ENCODE data around the gene SNTG2. TPM values are rescaled to one million over a fixed set of nuclear protein-coding genes. Genes with fewer than 3 reads are reported as not detected.

SNTG2 gene
- total RNA-seq, 1 donor from 2014 or later = 0.47 TPM

- peaks cover 2% of the 10 kb centered on the region for H3K36me3 Mint-ChIP-seq (ENCODE audit: low read depth)
- no peak overlapping the region for H3K4me3 Mint-ChIP-seq
- no peak for DNase-seq (ENCODE audit: low read depth, low spot score)
Observed at GRCh38 chr2:942775-943460, 7.7 kb upstream of the SNTG2 start.

GRCh38 chr2:943461-943797 lies 7.2 kb upstream of the SNTG2 start:
- Mint-ChIP-seq H3K27me3 (ENCODE audit: low read depth) (peaks cover 34% of the 10 kb centered on the region), H3K27ac (ENCODE audit: unreplicated experiment) (no peak overlapping the region), H3K9me3 (peaks cover 7% of the 10 kb centered on the region), H3K36me3 (ENCODE audit: low read depth) (peaks cover 2% of the 10 kb centered on the region), H3K4me1 (no peaks in the 10 kb centered on the region), H3K4me3 (no peak overlapping the region)
- no peak for DNase-seq (ENCODE audit: low read depth, low spot score)
- TF ChIP-seq CTCF (conservative IDR thresholded peaks at IDR 0.05) = no peak

More at GRCh38 chr2:942775-943460, 7.7 kb upstream of the SNTG2 start:
- Mint-ChIP-seq H3K27ac (ENCODE audit: unreplicated experiment) (no peak overlapping the region), H3K9me3 (peaks cover 7% of the 10 kb centered on the region), H3K4me1 (no peaks in the 10 kb centered on the region), H3K27me3 (ENCODE audit: low read depth) (peaks cover 29% of the 10 kb centered on the region)
- no peak for TF ChIP-seq CTCF (conservative IDR thresholded peaks at IDR 0.05)

- Mint-ChIP-seq H3K9me3 (peaks cover 7% of the 10 kb centered on the region), H3K27ac (ENCODE audit: unreplicated experiment) (no peak overlapping the region), H3K36me3 (ENCODE audit: low read depth) (peaks cover 2% of the 10 kb centered on the region), H3K4me3 (no peak overlapping the region), H3K4me1 (no peaks in the 10 kb centered on the region), H3K27me3 (ENCODE audit: low read depth) (peaks cover 38% of the 10 kb centered on the region)
- DNase-seq (ENCODE audit: low read depth, low spot score) = no peak
- no peak for TF ChIP-seq CTCF (conservative IDR thresholded peaks at IDR 0.05)
Observed at GRCh38 chr2:943821-944220, 6.8 kb upstream of the SNTG2 start.

- Mint-ChIP-seq H3K27me3 (ENCODE audit: low read depth) (peaks cover 47% of the 10 kb centered on the region), H3K36me3 (ENCODE audit: low read depth) (peaks cover 2% of the 10 kb centered on the region), H3K27ac (ENCODE audit: unreplicated experiment) (no peak overlapping the region), H3K4me1 (peaks cover 6% of the 10 kb centered on the region), H3K4me3 (no peak overlapping the region), H3K9me3 (peaks cover 7% of the 10 kb centered on the region)
- no peak for DNase-seq (ENCODE audit: low read depth, low spot score)
- TF ChIP-seq CTCF (conservative IDR thresholded peaks at IDR 0.05) = no peak
Observed at GRCh38 chr2:944693-945092, 6.0 kb upstream of the SNTG2 start.

- peaks cover 7% of the 10 kb centered on the region for H3K4me1 Mint-ChIP-seq
- peaks cover 2% of the 10 kb centered on the region for H3K36me3 Mint-ChIP-seq (ENCODE audit: low read depth)
- H3K9me3 Mint-ChIP-seq = peaks cover 7% of the 10 kb centered on the region
- H3K27ac Mint-ChIP-seq (ENCODE audit: unreplicated experiment) = no peak overlapping the region
- H3K4me3 Mint-ChIP-seq = no peak overlapping the region
- no peak for DNase-seq (ENCODE audit: low read depth, low spot score)
- peaks cover 51% of the 10 kb centered on the region for H3K27me3 Mint-ChIP-seq (ENCODE audit: low read depth)
- no peak for TF ChIP-seq CTCF (conservative IDR thresholded peaks at IDR 0.05)
Observed at GRCh38 chr2:945104-945503, 5.5 kb upstream of the SNTG2 start.
